ENCODE data around the gene SCUBE1. TPM values are rescaled to one million over a fixed set of nuclear protein-coding genes. Genes with fewer than 3 reads are reported as not detected.

The SCUBE1 gene
- total RNA-seq, 1 experiment from 2014 or later: 28.9 TPM

GRCh38 chr22:43159484-43160178 is 183.5 kb downstream of the SCUBE1 start:
- in situ Hi-C loops (cut with HindIII; ENCODE audit: low sequenced_read_pairs): no loop called here
- DNase-seq (ENCODE audit: low spot score): no peak

- no peak for DNase-seq (ENCODE audit: low spot score)
- in situ Hi-C loops (cut with HindIII; ENCODE audit: low sequenced_read_pairs): no loop called here
Observed at GRCh38 chr22:43158778-43159483, 184.2 kb downstream of the SCUBE1 start.

GRCh38 chr22:43157874-43158546 is 185.2 kb downstream of the SCUBE1 start:
- in situ Hi-C loops (cut with HindIII; ENCODE audit: low sequenced_read_pairs): no loop called here
- no peak for DNase-seq (ENCODE audit: low spot score)

- in situ Hi-C loops (cut with HindIII; ENCODE audit: low sequenced_read_pairs): no loop called here
- DNase-seq (ENCODE audit: low spot score): no peak
Observed at GRCh38 chr22:43156413-43156812, 186.8 kb downstream of the SCUBE1 start.

- in situ Hi-C loops (cut with HindIII; ENCODE audit: low sequenced_read_pairs): no loop called here
- no peak for DNase-seq (ENCODE audit: low spot score)
Observed at GRCh38 chr22:43155789-43156188, 187.4 kb downstream of the SCUBE1 start.

- no peak for DNase-seq (ENCODE audit: low spot score)
- in situ Hi-C loops (cut with HindIII; ENCODE audit: low sequenced_read_pairs): no loop called here
Observed at GRCh38 chr22:43154887-43155536, 188.2 kb downstream of the SCUBE1 start.

- in situ Hi-C loops (cut with HindIII; ENCODE audit: low sequenced_read_pairs): no loop called here
- no peak for DNase-seq (ENCODE audit: low spot score)
Observed at GRCh38 chr22:43153899-43154298, 189.3 kb downstream of the SCUBE1 start.

GRCh38 chr22:43152357-43153071 is 190.7 kb downstream of the SCUBE1 start:
- in situ Hi-C loops (cut with HindIII; ENCODE audit: low sequenced_read_pairs): no loop called here
- no peak for DNase-seq (ENCODE audit: low spot score)

GRCh38 chr22:43152003-43152356 is 191.2 kb downstream of the SCUBE1 start:
- in situ Hi-C loops (cut with HindIII; ENCODE audit: low sequenced_read_pairs): no loop called here
- no peak for DNase-seq (ENCODE audit: low spot score)

- no peak for DNase-seq (ENCODE audit: low spot score)
- in situ Hi-C loops (cut with HindIII; ENCODE audit: low sequenced_read_pairs): no loop called here
Observed at GRCh38 chr22:43151251-43152002, 191.7 kb downstream of the SCUBE1 start, which contains the start of gene TSPO. Gene TSPO, plus strand, starts transcription at chr22:43151559. Its CDS starts 7,680 bp downstream, at chr22:43159239.

GRCh38 chr22:43150731-43151206 is 192.4 kb downstream of the SCUBE1 start:
- in situ Hi-C loops (cut with HindIII; ENCODE audit: low sequenced_read_pairs): no loop called here
- no peak for DNase-seq (ENCODE audit: low spot score)

GRCh38 chr22:43148581-43148980 is 194.6 kb downstream of the SCUBE1 start:
- in situ Hi-C loops (cut with HindIII; ENCODE audit: low sequenced_read_pairs): no loop called here
- no peak for DNase-seq (ENCODE audit: low spot score)

GRCh38 chr22:43147821-43148220 is 195.4 kb downstream of the SCUBE1 start:
- DNase-seq (ENCODE audit: low spot score): no peak
- in situ Hi-C loops (cut with HindIII; ENCODE audit: low sequenced_read_pairs): no loop called here

Other genes starting within 250 kb of the SCUBE1 start
- 4.6 and 6.9 TPM in 2 replicates for gene BIK, start 232.6 kb downstream of the SCUBE1 start, total RNA-seq (2014; rRNA removed; shearing (Covaris generic))
- 23.4 and 35.6 TPM in 2 replicates for gene MCAT, start 200.0 kb downstream of the SCUBE1 start, total RNA-seq (2014; rRNA removed; shearing (Covaris generic))
- 23.9 and 32.7 TPM in 2 replicates for gene TSPO, start 191.8 kb downstream of the SCUBE1 start, total RNA-seq (2014; rRNA removed; shearing (Covaris generic))
- gene TTLL12, start 156.2 kb downstream of the SCUBE1 start, total RNA-seq (2014; rRNA removed; shearing (Covaris generic)): 80.9 and 97.9 TPM in 2 replicates
- gene MPPED1, start 68.6 kb upstream of the SCUBE1 start, total RNA-seq (2014; rRNA removed; shearing (Covaris generic)): not detected in 2 replicates